Lower leg skin (tissue), 4 donors: Measurements from ENCODE around the gene CFAP74. TPM values are rescaled to one million over a fixed set of nuclear protein-coding genes. Genes with fewer than 3 reads are reported as not detected.

Experiments used
- DNase-seq, 2 donors: peaks; one replicate each; pipeline ENCODE4 v3.0.0-alpha.2; 2019; ENCODE audit warnings: low spot score in 2 of 2
- H3K4me3 ChIP-seq: fragments of 200-600 bp; sonication (generic); 2 replicates; pipeline ENCODE4 v1.5.1; 2017; ENCODE audit warnings: mild to moderate bottlenecking, low read depth; ENCODE audit not compliant: poor library complexity, severe bottlenecking
- CTCF ChIP-seq, 3 donors: fragments of 450-650 bp; IDR thresholded peaks; one replicate each; pipeline ENCODE4 v1.5.1; 2016; ENCODE audit warnings: antibody characterized with exemption in 3 of 3, mild to moderate bottlenecking in 3 of 3, moderate library complexity in 2 of 3
- POLR2A ChIP-seq, 2 donors: fragments of 450-650 bp; IDR thresholded peaks; one replicate each; pipeline ENCODE4 v1.6.1; 2016 to 2017; ENCODE audit warnings: antibody characterized with exemption in 2 of 2, mild to moderate bottlenecking in 1 of 2, moderate library complexity in 1 of 2
- WGBS, 2 donors: methylation state at CpG; one replicate each; pipeline ENCODE4 v1.1.5; 2018; 5-methylcytosine and 5-hydroxymethylcytosine counted together
- intact Hi-C: fragments of 100-400 bp; cut with DNase I; formaldehyde crosslinking; loops from one replicate; pipeline ENCODE4 v1.15.0; 2023; ENCODE audit warnings: low total_unique reads
- total RNA-seq, 4 donors: library from RNA; depleted of rRNA; stranded (reverse); fragments of >200 nt; gene quantifications; one replicate each; pipeline ENCODE4 v1.1.0, GENCODE V29; 2016

The CFAP74 gene
- total RNA-seq, 4 donors from 2014 or later: 0.10 TPM; not detected in 3

- no peak for TF ChIP-seq CTCF (IDR thresholded peaks at IDR 0.05)
- no peak for TF ChIP-seq POLR2A (IDR thresholded peaks at IDR 0.05)
- no peak overlapping the region for H3K4me3 ChIP-seq
- no peak for DNase-seq
- WGBS, 2 donors: 72 to 74% methylated on average over 21 to 22 of the region's 22 CpGs
- intact Hi-C loops: no loop called here
These were observed 30.4 kb downstream of the CFAP74 start for GRCh38 chr1:1972976-1973715.

GRCh38 chr1:1971688-1972087 lies 31.9 kb downstream of the CFAP74 start:
- intact Hi-C loops: no loop called here
- TF ChIP-seq CTCF (IDR thresholded peaks at IDR 0.05) (no peak), POLR2A (IDR thresholded peaks at IDR 0.05) (no peak)
- no peak overlapping the region for H3K4me3 ChIP-seq
- no peak for DNase-seq
- 90 to 93% methylated on average over 16 to 21 of the region's 21 CpGs for WGBS, 2 donors

GRCh38 chr1:1971017-1971416 lies 32.6 kb downstream of the CFAP74 start:
- TF ChIP-seq CTCF (IDR thresholded peaks at IDR 0.05) (no peak), POLR2A (IDR thresholded peaks at IDR 0.05) (no peak)
- intact Hi-C loops: no loop called here
- WGBS, 2 donors: 87 to 91% methylated on average over 17 of the region's 17 CpGs
- no peak for DNase-seq
- no peak overlapping the region for H3K4me3 ChIP-seq

- intact Hi-C loops: no loop called here
- DNase-seq: no peak
- no peak overlapping the region for H3K4me3 ChIP-seq
- 41 to 53% methylated on average over 23 to 29 of the region's 29 CpGs for WGBS, 2 donors
- no peak for TF ChIP-seq CTCF (IDR thresholded peaks at IDR 0.05)
- no peak for TF ChIP-seq POLR2A (IDR thresholded peaks at IDR 0.05)
These were observed 33.5 kb downstream of the CFAP74 start for GRCh38 chr1:1969953-1970716.

- DNase-seq: no peak
- no peak overlapping the region for H3K4me3 ChIP-seq
- TF ChIP-seq CTCF (IDR thresholded peaks at IDR 0.05) (no peak), POLR2A (IDR thresholded peaks at IDR 0.05) (no peak)
- intact Hi-C loops: no loop called here
- 32 to 43% methylated on average over 10 of the region's 10 CpGs for WGBS, 2 donors
These were observed 34.1 kb downstream of the CFAP74 start for GRCh38 chr1:1969505-1969900.
